ENCODE data around the gene VSTM2B. TPM values are rescaled to one million over a fixed set of nuclear protein-coding genes. Genes with fewer than 3 reads are reported as not detected.

VSTM2B gene
- polyA plus RNA-seq, 1 donor (not counting 4 experiments of a cell fraction or from before 2014, with no cell fraction given) = not detected

- TF ChIP-seq CTCF (optimal IDR thresholded peaks at IDR 0.05 in 1 of 3, IDR thresholded peaks at IDR 0.05 in 1 of 3, conservative IDR thresholded peaks at IDR 0.05 in 1 of 3; ENCODE audit: extremely low read depth in 1 of 3, insufficient read depth in 2 of 3, low read length in 3 of 3) = no peak
- TF ChIP-seq EZH2 (IDR thresholded peaks at IDR 0.05; ENCODE audit: low read length) = no peak
- no peak overlapping the region for H3K4me2 ChIP-seq (ENCODE audit: control insufficient read depth, extremely low read depth, insufficient read depth, low read depth, low read length)
- dilution Hi-C loops (cut with MboI; ENCODE audit: extremely low pct_ligation_motif_present, low sequenced_read_pairs) = no loop called here
- no peaks in the 10 kb centered on the region for H3K36me3 ChIP-seq (ENCODE audit: control insufficient read depth in 2 of 2, extremely low read depth in 1 of 2, insufficient read depth in 2 of 2, low read length in 2 of 2)
- no peak overlapping the region for H3K9ac ChIP-seq (ENCODE audit: control insufficient read depth, extremely low read depth, insufficient read depth, low read length)
- H3K27ac ChIP-seq (ENCODE audit: control insufficient read depth, insufficient read depth, low read length) = no peak overlapping the region
- FAIRE-seq (no peak), DNase-seq (ENCODE audit: low read depth, low spot score) (no peak)
- H3K9me1 ChIP-seq (ENCODE audit: control insufficient read depth, extremely low read depth, insufficient read depth, low read length) = no peaks in the 10 kb centered on the region
- H3K4me3 ChIP-seq (ENCODE audit: control insufficient read depth in 2 of 3, extremely low read depth in 1 of 3, insufficient read depth in 2 of 3, low read depth in 1 of 3, low read length in 3 of 3) = no peak overlapping the region
- no peaks in the 10 kb centered on the region for H3K4me1 ChIP-seq (ENCODE audit: control insufficient read depth, extremely low read depth, insufficient read depth, low read length)
- H2AFZ ChIP-seq (ENCODE audit: control insufficient read depth, low read length) = no peak overlapping the region
- no peaks in the 10 kb centered on the region for H3K9me3 ChIP-seq (ENCODE audit: control insufficient read depth, low read depth, low read length)
- H3K79me2 ChIP-seq (ENCODE audit: control insufficient read depth, insufficient read depth, low read length) = no peaks in the 10 kb centered on the region
- H4K20me1 ChIP-seq (ENCODE audit: control insufficient read depth, extremely low read depth, insufficient read depth, low read length) = no peaks in the 10 kb centered on the region
- H3K27me3 ChIP-seq (ENCODE audit: control insufficient read depth, extremely low read depth, insufficient read depth, low read length) = no peaks in the 10 kb centered on the region
Observed at GRCh38 chr19:29567366-29567915, 41.6 kb downstream of the VSTM2B start.

GRCh38 chr19:29568036-29569025, 42.5 kb downstream of the VSTM2B start:
- no peaks in the 10 kb centered on the region for H3K27me3 ChIP-seq (ENCODE audit: control insufficient read depth, extremely low read depth, insufficient read depth, low read length)
- no peak for TF ChIP-seq EZH2 (IDR thresholded peaks at IDR 0.05; ENCODE audit: low read length)
- no peak for TF ChIP-seq CTCF (optimal IDR thresholded peaks at IDR 0.05 in 1 of 3, IDR thresholded peaks at IDR 0.05 in 1 of 3, conservative IDR thresholded peaks at IDR 0.05 in 1 of 3; ENCODE audit: extremely low read depth in 1 of 3, insufficient read depth in 2 of 3, low read length in 3 of 3)
- DNase-seq (ENCODE audit: low read depth, low spot score) (no peak), FAIRE-seq (no peak)
- H3K79me2 ChIP-seq (ENCODE audit: control insufficient read depth, insufficient read depth, low read length) = no peaks in the 10 kb centered on the region
- no peak overlapping the region for H3K27ac ChIP-seq (ENCODE audit: control insufficient read depth, insufficient read depth, low read length)
- H3K4me2 ChIP-seq (ENCODE audit: control insufficient read depth, extremely low read depth, insufficient read depth, low read depth, low read length) = no peak overlapping the region
- H3K9me3 ChIP-seq (ENCODE audit: control insufficient read depth, low read depth, low read length) = no peaks in the 10 kb centered on the region
- no peak overlapping the region for H3K9ac ChIP-seq (ENCODE audit: control insufficient read depth, extremely low read depth, insufficient read depth, low read length)
- no peaks in the 10 kb centered on the region for H4K20me1 ChIP-seq (ENCODE audit: control insufficient read depth, extremely low read depth, insufficient read depth, low read length)
- no peak overlapping the region for H3K4me3 ChIP-seq (ENCODE audit: control insufficient read depth in 2 of 3, extremely low read depth in 1 of 3, insufficient read depth in 2 of 3, low read depth in 1 of 3, low read length in 3 of 3)
- dilution Hi-C loops (cut with MboI; ENCODE audit: extremely low pct_ligation_motif_present, low sequenced_read_pairs) = no loop called here
- H3K4me1 ChIP-seq (ENCODE audit: control insufficient read depth, extremely low read depth, insufficient read depth, low read length) = no peaks in the 10 kb centered on the region
- H3K36me3 ChIP-seq (ENCODE audit: control insufficient read depth in 2 of 2, extremely low read depth in 1 of 2, insufficient read depth in 2 of 2, low read length in 2 of 2) = no peaks in the 10 kb centered on the region
- H2AFZ ChIP-seq (ENCODE audit: control insufficient read depth, low read length) = no peak overlapping the region
- no peaks in the 10 kb centered on the region for H3K9me1 ChIP-seq (ENCODE audit: control insufficient read depth, extremely low read depth, insufficient read depth, low read length)
